ENCODE results near the gene ABHD3.

The ABHD3 gene

GRCh38 chr18:21733011-21733410, 28.4 kb upstream of the ABHD3 start:
- Histone ChIP-seq H3K27me3 (ENCODE audit: insufficient read depth, low read length, poor library complexity, severe bottlenecking) (no peaks in the 10 kb centered on the region), H3K4me2 (ENCODE audit: low read depth, low read length, poor library complexity, severe bottlenecking) (no peak overlapping the region), H3K36me3 (ENCODE audit: insufficient read depth, low read length) (no peaks in the 10 kb centered on the region), H4K20me1 (ENCODE audit: insufficient read depth, low read length, poor library complexity, severe bottlenecking) (no peaks in the 10 kb centered on the region), H3F3A (ENCODE audit: low read depth) (no peaks in the 10 kb centered on the region), H3K9ac (ENCODE audit: low read depth, low read length, poor library complexity, severe bottlenecking) (no peak overlapping the region), H2AFZ (ENCODE audit: low read length) (no peak overlapping the region), H3K9me2 (replicated peaks; ENCODE audit: low read depth, low read length) (no peaks in the 10 kb centered on the region), H3K79me2 (ENCODE audit: insufficient read depth, low read length) (no peaks in the 10 kb centered on the region), H3K9me3 (ENCODE audit: insufficient read depth, low read depth, low read length) (no peaks in the 10 kb centered on the region), H3K4me3 (ENCODE audit: low read length, poor library complexity, severe bottlenecking) (no peak overlapping the region), H3K4me1 (ENCODE audit: insufficient read depth, low read length, poor library complexity, severe bottlenecking) (no peaks in the 10 kb centered on the region)
- TF ChIP-seq CTCF (conservative IDR thresholded peaks at IDR 0.05; ENCODE audit: low read length) = no peak
- no peak for TF ChIP-seq EZH2phosphoT487 (IDR thresholded peaks at IDR 0.05; ENCODE audit: borderline replicate concordance)

GRCh38 chr18:21727702-21728101, 23.1 kb upstream of the ABHD3 start:
- H3K36me3 ChIP-seq (ENCODE audit: insufficient read depth, low read length) = no peaks in the 10 kb centered on the region
- no peak overlapping the region for H3K4me2 ChIP-seq (ENCODE audit: low read depth, low read length, poor library complexity, severe bottlenecking)
- no peaks in the 10 kb centered on the region for H3K79me2 ChIP-seq (ENCODE audit: insufficient read depth, low read length)
- H3K9me3 ChIP-seq (ENCODE audit: insufficient read depth, low read depth, low read length) = no peaks in the 10 kb centered on the region
- no peak overlapping the region for H3K9ac ChIP-seq (ENCODE audit: low read depth, low read length, poor library complexity, severe bottlenecking)
- H3K4me3 ChIP-seq (ENCODE audit: low read length, poor library complexity, severe bottlenecking) = no peak overlapping the region
- no peaks in the 10 kb centered on the region for H4K20me1 ChIP-seq (ENCODE audit: insufficient read depth, low read length, poor library complexity, severe bottlenecking)
- no peaks in the 10 kb centered on the region for H3F3A ChIP-seq (ENCODE audit: low read depth)
- TF ChIP-seq EZH2phosphoT487 (IDR thresholded peaks at IDR 0.05; ENCODE audit: borderline replicate concordance) (no peak), CTCF (conservative IDR thresholded peaks at IDR 0.05; ENCODE audit: low read length) (no peak)
- no peak overlapping the region for H2AFZ ChIP-seq (ENCODE audit: low read length)
- H3K9me2 ChIP-seq (replicated peaks; ENCODE audit: low read depth, low read length) = no peaks in the 10 kb centered on the region
- H3K27me3 ChIP-seq (ENCODE audit: insufficient read depth, low read length, poor library complexity, severe bottlenecking) = no peaks in the 10 kb centered on the region
- peaks cover 4% of the 10 kb centered on the region for H3K4me1 ChIP-seq (ENCODE audit: insufficient read depth, low read length, poor library complexity, severe bottlenecking)

- TF ChIP-seq EZH2phosphoT487 (IDR thresholded peaks at IDR 0.05; ENCODE audit: borderline replicate concordance) = no peak
- TF ChIP-seq CTCF (conservative IDR thresholded peaks at IDR 0.05; ENCODE audit: low read length) = no peak
- H3K4me1 ChIP-seq (ENCODE audit: insufficient read depth, low read length, poor library complexity, severe bottlenecking) = peaks cover 4% of the 10 kb centered on the region
Observed at GRCh38 chr18:21725201-21725600, 20.6 kb upstream of the ABHD3 start.

More at GRCh38 chr18:21725201-21725600, 20.6 kb upstream of the ABHD3 start:
- no peaks in the 10 kb centered on the region for H3F3A ChIP-seq (ENCODE audit: low read depth)
- no peaks in the 10 kb centered on the region for H3K79me2 ChIP-seq (ENCODE audit: insufficient read depth, low read length)
- no peak overlapping the region for H3K9ac ChIP-seq (ENCODE audit: low read depth, low read length, poor library complexity, severe bottlenecking)
- no peak overlapping the region for H2AFZ ChIP-seq (ENCODE audit: low read length)
- H3K4me3 ChIP-seq (ENCODE audit: low read length, poor library complexity, severe bottlenecking) = no peak overlapping the region
- no peak overlapping the region for H3K4me2 ChIP-seq (ENCODE audit: low read depth, low read length, poor library complexity, severe bottlenecking)
- no peaks in the 10 kb centered on the region for H4K20me1 ChIP-seq (ENCODE audit: insufficient read depth, low read length, poor library complexity, severe bottlenecking)
- H3K9me2 ChIP-seq (replicated peaks; ENCODE audit: low read depth, low read length) = no peaks in the 10 kb centered on the region
- no peaks in the 10 kb centered on the region for H3K27me3 ChIP-seq (ENCODE audit: insufficient read depth, low read length, poor library complexity, severe bottlenecking)
- H3K36me3 ChIP-seq (ENCODE audit: insufficient read depth, low read length) = no peaks in the 10 kb centered on the region
- H3K9me3 ChIP-seq (ENCODE audit: insufficient read depth, low read depth, low read length) = no peaks in the 10 kb centered on the region
